ACC112 (cell line): ENCODE results near the gene PTH1R.

ENCODE experiments used
- H2AFZ ChIP-seq: fragments of 200-600 bp; sonication (generic); one replicate; pipeline ENCODE4 v1.6.0; 2017; ENCODE audit warnings: antibody characterized with exemption, low read length; ENCODE audit not compliant: unreplicated experiment
- H3K27ac ChIP-seq: fragments of 200-600 bp; sonication (generic); 2 replicates; pipeline ENCODE4 v1.5.1; 2014; ENCODE audit warnings: low read depth, mild to moderate bottlenecking, antibody characterized with exemption, low read length, moderate library complexity
- H3K27me3 ChIP-seq: fragments of 200-600 bp; sonication (generic); 2 replicates; pipeline ENCODE4 v1.6.1; 2014; ENCODE audit warnings: mild to moderate bottlenecking, antibody characterized with exemption, low read length, moderate library complexity, mixed read lengths; ENCODE audit not compliant: insufficient read depth
- H3K36me3 ChIP-seq: fragments of 200-600 bp; sonication (generic); 2 replicates; pipeline ENCODE4 v1.6.1; 2016; ENCODE audit warnings: mild to moderate bottlenecking, antibody characterized with exemption, low read length, moderate library complexity, mixed read lengths; ENCODE audit not compliant: insufficient read depth
- H3K4me1 ChIP-seq: fragments of 200-600 bp; sonication (generic); one replicate; pipeline ENCODE4 v1.6.1; 2016; ENCODE audit warnings: low read length, mixed read lengths; ENCODE audit not compliant: insufficient read depth, unreplicated experiment, control insufficient read depth
- H3K4me3 ChIP-seq: fragments of 200-600 bp; sonication (generic); 2 replicates; pipeline ENCODE4 v1.5.1; 2014; ENCODE audit warnings: mild to moderate bottlenecking, low read depth, low read length
- H3K79me2 ChIP-seq: fragments of 200-600 bp; sonication (generic); one replicate; pipeline ENCODE4 v1.6.0; 2016; ENCODE audit warnings: low read length; ENCODE audit not compliant: control insufficient read depth, unreplicated experiment, insufficient read depth

Gene PTH1R

GRCh38 chr3:46877406-46878125, at the start of gene PTH1R:
TSS of gene PTH1R (plus strand) at chr3:46877721. CDS start at chr3:46883560, 5,839 bp downstream.
- no peak within 1 kb of the TSS for H3K27ac ChIP-seq
- H3K4me1 ChIP-seq = peaks cover 7% of the 10 kb centered on the region
- peaks cover 26% of the 10 kb centered on the region for H3K27me3 ChIP-seq
- H3K79me2 ChIP-seq = no peaks in the 10 kb centered on the region
- H2AFZ ChIP-seq = no peak within 1 kb of the TSS
- H3K4me3 ChIP-seq = no peak within 1 kb of the TSS
- H3K36me3 ChIP-seq = no peaks in the 10 kb centered on the region

GRCh38 chr3:46829699-46830208, 47.8 kb upstream of the PTH1R start:
- Histone ChIP-seq H3K27me3 (peaks cover 10% of the 10 kb centered on the region), H3K36me3 (no peaks in the 10 kb centered on the region), H3K27ac (no peak overlapping the region), H2AFZ (no peak overlapping the region), H3K4me3 (no peak overlapping the region), H3K79me2 (no peaks in the 10 kb centered on the region), H3K4me1 (no peaks in the 10 kb centered on the region)

- Histone ChIP-seq H3K27ac (no peak overlapping the region), H3K36me3 (no peaks in the 10 kb centered on the region), H3K4me1 (no peaks in the 10 kb centered on the region), H3K4me3 (no peak overlapping the region), H3K27me3 (peaks cover 3% of the 10 kb centered on the region; the same call in 1 of the 2 replicates), H3K79me2 (no peaks in the 10 kb centered on the region), H2AFZ (no peak overlapping the region)
Measured at GRCh38 chr3:46830801-46831200, 46.7 kb upstream of the PTH1R start.

- no peaks in the 10 kb centered on the region for H3K79me2 ChIP-seq
- no peak overlapping the region for H2AFZ ChIP-seq
- no peak overlapping the region for H3K27ac ChIP-seq
- peaks cover 3% of the 10 kb centered on the region; the same call in 1 of the 2 replicates for H3K27me3 ChIP-seq
- no peak overlapping the region for H3K4me3 ChIP-seq
- no peaks in the 10 kb centered on the region for H3K36me3 ChIP-seq
- no peaks in the 10 kb centered on the region for H3K4me1 ChIP-seq
Measured at GRCh38 chr3:46831316-46831715, 46.2 kb upstream of the PTH1R start.

GRCh38 chr3:46831841-46832240, 45.7 kb upstream of the PTH1R start:
- H3K36me3 ChIP-seq = no peaks in the 10 kb centered on the region
- no peaks in the 10 kb centered on the region for H3K4me1 ChIP-seq
- no peak overlapping the region for H2AFZ ChIP-seq
- no peak overlapping the region for H3K4me3 ChIP-seq
- H3K27ac ChIP-seq = no peak overlapping the region
- no peaks in the 10 kb centered on the region for H3K79me2 ChIP-seq
- H3K27me3 ChIP-seq = no peaks in the 10 kb centered on the region

GRCh38 chr3:46833346-46834300, 43.9 kb upstream of the PTH1R start:
- Histone ChIP-seq H2AFZ (no peak overlapping the region), H3K4me1 (no peaks in the 10 kb centered on the region), H3K27ac (no peak overlapping the region), H3K4me3 (no peak overlapping the region), H3K36me3 (no peaks in the 10 kb centered on the region), H3K27me3 (no peaks in the 10 kb centered on the region), H3K79me2 (no peaks in the 10 kb centered on the region)

- Histone ChIP-seq H3K79me2 (no peaks in the 10 kb centered on the region), H3K27me3 (no peaks in the 10 kb centered on the region)
Measured at GRCh38 chr3:46835054-46835453, 42.5 kb upstream of the PTH1R start.

GRCh38 chr3:46835491-46835890, 42.0 kb upstream of the PTH1R start:
- no peaks in the 10 kb centered on the region for H3K79me2 ChIP-seq
- H3K36me3 ChIP-seq = no peaks in the 10 kb centered on the region
- no peak overlapping the region for H2AFZ ChIP-seq
- no peaks in the 10 kb centered on the region for H3K27me3 ChIP-seq
- H3K4me3 ChIP-seq = no peak overlapping the region
- H3K27ac ChIP-seq = no peak overlapping the region
- H3K4me1 ChIP-seq = no peaks in the 10 kb centered on the region

More at GRCh38 chr3:46835054-46835453, 42.5 kb upstream of the PTH1R start:
- no peak overlapping the region for H3K27ac ChIP-seq
- H3K4me3 ChIP-seq = no peak overlapping the region
- no peak overlapping the region for H2AFZ ChIP-seq
- H3K36me3 ChIP-seq = no peaks in the 10 kb centered on the region
- no peaks in the 10 kb centered on the region for H3K4me1 ChIP-seq

- Histone ChIP-seq H3K4me1 (no peaks in the 10 kb centered on the region), H3K79me2 (no peaks in the 10 kb centered on the region), H3K4me3 (no peak overlapping the region), H3K27ac (no peak overlapping the region), H2AFZ (no peak overlapping the region), H3K27me3 (peaks cover 9% of the 10 kb centered on the region), H3K36me3 (no peaks in the 10 kb centered on the region)
Measured at GRCh38 chr3:46838301-46838700, 39.2 kb upstream of the PTH1R start.

- Histone ChIP-seq H3K4me1 (peaks cover 8% of the 10 kb centered on the region), H3K27me3 (peaks cover 9% of the 10 kb centered on the region), H3K4me3 (no peak overlapping the region), H3K79me2 (no peaks in the 10 kb centered on the region), H3K36me3 (no peaks in the 10 kb centered on the region), H3K27ac (no peak overlapping the region), H2AFZ (no peak overlapping the region)
Measured at GRCh38 chr3:46840491-46840890, 37.0 kb upstream of the PTH1R start.
